ENCODE data around the gene CLASP1. TPM values are rescaled to one million over a fixed set of nuclear protein-coding genes. Genes with fewer than 3 reads are reported as not detected.

CLASP1 gene
- total RNA-seq, 2 experiments from 2014 or later, result 33.8 to 72.4 TPM

DNA sequence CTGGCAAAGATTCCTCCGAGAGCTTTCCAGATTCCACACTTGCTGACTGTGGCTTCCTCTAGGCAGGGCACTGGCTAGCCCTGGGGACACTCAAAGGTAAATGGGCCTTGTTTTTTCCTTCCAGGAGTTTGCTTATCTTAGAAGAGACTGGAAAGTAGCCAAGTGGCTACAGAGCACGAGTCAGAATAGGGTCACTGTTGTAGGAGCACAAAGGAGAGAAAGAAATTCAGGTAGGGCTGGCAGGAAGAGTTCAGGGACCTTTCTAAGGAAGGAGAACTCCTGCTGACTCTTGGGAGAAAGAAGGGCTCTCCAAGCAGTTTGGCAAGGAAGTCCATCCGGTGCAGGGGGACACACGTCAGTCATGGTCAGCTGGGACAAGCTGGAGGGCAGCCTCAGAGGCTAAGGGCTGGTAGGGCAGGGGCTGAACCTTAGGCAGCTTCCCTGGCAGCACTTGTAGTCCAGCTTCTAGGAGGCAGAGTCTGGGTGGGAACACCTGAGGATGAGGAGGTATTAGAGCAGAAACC lies 47.9 kb upstream of the CLASP1 start:
- DNase-seq (ENCODE audit: low spot score), result no peak
- Histone ChIP-seq H3K36me3 (ENCODE audit: insufficient read depth, low read length) (no peaks in the 10 kb centered on the region), H3K4me1 (ENCODE audit: insufficient read depth, low read length, poor library complexity, severe bottlenecking) (peaks cover 7% of the 10 kb centered on the region), H3K79me2 (ENCODE audit: insufficient read depth, low read depth, low read length) (no peaks in the 10 kb centered on the region), H3K4me3 (ENCODE audit: low read depth, low read length, poor library complexity, severe bottlenecking) (no peak overlapping the region), H2AFZ (ENCODE audit: low read length) (no peak overlapping the region), H3K27ac (ENCODE audit: low read depth, low read length, poor library complexity, severe bottlenecking) (no peak overlapping the region), H3K4me2 (ENCODE audit: low read length) (no peak overlapping the region), H4K20me1 (ENCODE audit: insufficient read depth, low read length) (no peaks in the 10 kb centered on the region), H3K9me2 (ENCODE audit: insufficient read depth, low read length) (no peaks in the 10 kb centered on the region), H3K9me3 (ENCODE audit: low read length) (no peaks in the 10 kb centered on the region)
- ChIA-PET CTCF (ENCODE audit: unreplicated experiment) (no interaction called here), POLR2A (no interaction called here)
- BruUV-seq (replicated peaks), result no TSS peak
- intact Hi-C loops (cut with micrococcal nuclease; ENCODE audit: unreplicated experiment), result no loop called here
- no peak for TF ChIP-seq EZH2phosphoT487 (IDR thresholded peaks at IDR 0.05; ENCODE audit: borderline replicate concordance, low read depth, low read length)
- TF ChIP-seq CTCF (conservative IDR thresholded peaks at IDR 0.05; ENCODE audit: low read length), result no peak

DNA sequence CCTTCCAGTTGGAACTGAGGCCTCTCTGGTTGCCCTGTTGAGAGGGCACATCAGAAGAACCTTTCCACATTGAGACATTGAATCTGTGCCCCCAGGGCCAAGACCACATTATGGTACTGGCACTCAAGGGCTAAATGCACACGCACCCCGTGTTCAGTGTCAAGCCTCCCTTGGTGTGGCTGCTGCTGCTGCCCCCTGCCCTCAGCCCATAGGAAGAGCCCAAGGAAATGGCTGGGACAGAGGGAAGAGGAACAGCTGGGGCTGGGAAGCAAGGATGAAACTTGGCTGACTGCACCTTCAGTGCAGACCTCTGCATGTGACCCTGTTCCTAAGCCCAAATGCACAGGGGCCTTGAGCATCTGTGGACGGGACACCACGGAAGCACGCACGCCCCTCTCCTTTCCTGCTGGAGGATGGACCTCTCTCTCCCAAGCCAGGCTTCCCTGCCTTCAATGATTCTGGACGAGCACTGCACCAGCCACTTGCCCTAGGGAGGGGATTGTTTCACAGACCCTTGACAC lies 47.2 kb upstream of the CLASP1 start:
- TF ChIP-seq EZH2phosphoT487 (IDR thresholded peaks at IDR 0.05; ENCODE audit: borderline replicate concordance, low read depth, low read length) (no peak), CTCF (conservative IDR thresholded peaks at IDR 0.05; ENCODE audit: low read length) (no peak)
- Histone ChIP-seq H3K36me3 (ENCODE audit: insufficient read depth, low read length) (no peaks in the 10 kb centered on the region), H3K9me3 (ENCODE audit: low read length) (no peaks in the 10 kb centered on the region), H3K9me2 (ENCODE audit: insufficient read depth, low read length) (no peaks in the 10 kb centered on the region), H4K20me1 (ENCODE audit: insufficient read depth, low read length) (no peaks in the 10 kb centered on the region), H3K4me3 (ENCODE audit: low read depth, low read length, poor library complexity, severe bottlenecking) (no peak overlapping the region), H2AFZ (ENCODE audit: low read length) (no peak overlapping the region), H3K27ac (ENCODE audit: low read depth, low read length, poor library complexity, severe bottlenecking) (no peak overlapping the region), H3K4me2 (ENCODE audit: low read length) (no peak overlapping the region), H3K4me1 (ENCODE audit: insufficient read depth, low read length, poor library complexity, severe bottlenecking) (peaks cover 7% of the 10 kb centered on the region), H3K79me2 (ENCODE audit: insufficient read depth, low read depth, low read length) (no peaks in the 10 kb centered on the region)
- intact Hi-C loops (cut with micrococcal nuclease; ENCODE audit: unreplicated experiment), result no loop called here
- ChIA-PET POLR2A (interaction anchor here (0.6 kb wide), 1 partner anchor 97 kb away, joined by 3 read pairs; no protein-coding TSS in a partner anchor), CTCF (ENCODE audit: unreplicated experiment) (no interaction called here)
- no peak for DNase-seq (ENCODE audit: low spot score)
- BruUV-seq (replicated peaks), result no TSS peak

DNA sequence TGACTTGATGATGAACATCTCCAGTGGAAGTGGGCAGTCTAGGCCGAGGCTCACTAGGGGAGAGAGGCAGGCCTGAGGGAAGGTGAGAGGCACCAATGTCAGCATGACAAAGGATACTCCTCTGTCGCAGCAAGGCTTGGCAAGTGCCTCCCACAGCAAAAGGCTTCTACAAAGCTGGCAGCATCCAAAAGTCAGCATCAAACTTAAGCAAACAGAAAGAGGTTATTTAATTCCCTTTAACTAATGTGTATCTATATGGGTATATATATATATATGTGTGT lies 45.8 kb upstream of the CLASP1 start:
- ChIA-PET CTCF (ENCODE audit: unreplicated experiment) (no interaction called here), POLR2A (interaction anchor here (0.9 kb wide), 1 partner anchor 13 kb away, joined by 4 read pairs; no protein-coding TSS in a partner anchor)
- no peak for DNase-seq (ENCODE audit: low spot score)
- Histone ChIP-seq H3K4me3 (ENCODE audit: low read depth, low read length, poor library complexity, severe bottlenecking) (no peak overlapping the region), H3K9me2 (ENCODE audit: insufficient read depth, low read length) (no peaks in the 10 kb centered on the region), H3K4me1 (ENCODE audit: insufficient read depth, low read length, poor library complexity, severe bottlenecking) (peaks cover 7% of the 10 kb centered on the region), H3K4me2 (ENCODE audit: low read length) (no peak overlapping the region), H3K79me2 (ENCODE audit: insufficient read depth, low read depth, low read length) (no peaks in the 10 kb centered on the region), H3K9me3 (ENCODE audit: low read length) (no peaks in the 10 kb centered on the region), H2AFZ (ENCODE audit: low read length) (no peak overlapping the region), H4K20me1 (ENCODE audit: insufficient read depth, low read length) (no peaks in the 10 kb centered on the region), H3K27ac (ENCODE audit: low read depth, low read length, poor library complexity, severe bottlenecking) (no peak overlapping the region), H3K36me3 (ENCODE audit: insufficient read depth, low read length) (no peaks in the 10 kb centered on the region)
- TF ChIP-seq EZH2phosphoT487 (IDR thresholded peaks at IDR 0.05; ENCODE audit: borderline replicate concordance, low read depth, low read length), result no peak
- TF ChIP-seq CTCF (conservative IDR thresholded peaks at IDR 0.05; ENCODE audit: low read length), result no peak
- intact Hi-C loops (cut with micrococcal nuclease; ENCODE audit: unreplicated experiment), result no loop called here
- no TSS peak for BruUV-seq (replicated peaks)
